ENCODE measurements around the gene NR1D2. TPM values are rescaled to one million over a fixed set of nuclear protein-coding genes. Genes with fewer than 3 reads are reported as not detected.

Gene NR1D2
- total and polyA plus RNA-seq, 2 of the 13 experiments (the other 11 are each of a cell fraction or from before 2014, with no cell fraction given) = 5.3 to 8.1 TPM

DNA sequence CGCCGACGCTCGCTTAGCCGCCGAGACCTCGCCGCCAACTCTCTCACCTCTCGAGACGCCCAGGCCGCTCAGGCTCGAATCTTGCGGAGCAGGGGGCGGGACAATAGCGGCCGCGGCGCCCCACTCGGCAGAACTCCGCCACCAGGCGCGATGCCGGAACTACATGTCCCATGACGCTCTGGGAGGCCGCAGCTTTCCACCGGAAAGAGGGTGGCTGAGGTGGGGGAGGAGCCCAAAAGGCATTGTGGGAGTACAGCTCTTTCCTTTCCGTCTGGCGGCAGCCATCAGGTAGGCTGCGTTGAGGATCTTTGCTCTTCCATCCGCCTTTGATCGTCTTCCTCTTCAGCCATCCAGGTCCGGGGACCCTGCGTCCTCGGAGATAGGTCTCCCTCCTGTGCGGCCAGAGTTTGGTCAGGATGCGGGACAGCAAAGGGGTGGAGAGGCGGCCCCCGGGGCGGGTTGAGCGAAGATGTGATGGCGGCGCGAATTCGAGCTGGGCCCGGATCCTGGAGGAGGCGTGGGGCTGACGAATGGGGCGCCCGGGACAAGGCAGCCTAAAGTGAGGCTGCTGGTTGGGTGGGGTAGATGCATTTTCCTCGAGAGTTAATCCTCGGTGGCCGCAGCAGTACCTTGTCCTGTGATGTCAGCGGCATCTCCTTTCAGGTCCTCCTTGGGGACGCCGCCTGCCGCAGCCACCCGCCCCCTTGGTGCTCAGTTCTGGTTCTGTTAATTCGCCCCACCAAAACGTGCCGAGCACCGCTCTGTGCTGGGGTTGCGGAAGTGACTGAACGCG lies 28.0 kb upstream of the NR1D2 start, which contains the start of the genes NKIRAS1 and RPL15:
TSS of gene NKIRAS1 (minus strand) at position 105 of the 793 bp plus-strand sequence. CDS start 6,086 bp downstream, outside the sequence.
TSS of gene RPL15 (plus strand) at position 247 of the 793 bp plus-strand sequence. CDS start 728 bp downstream, outside the sequence.
- Histone ChIP-seq H3K4me2 (ENCODE audit: low read depth, low read length) (peak within 1 kb of the TSS; percentile 90), H3K27ac (ENCODE audit: extremely low read length, insufficient read depth, low read length) (peak within 1 kb of the TSS; percentile 81), H3K27me3 (ENCODE audit: control insufficient read depth in 1 of 2, insufficient read depth in 2 of 2, low read length in 2 of 2) (no peaks in the 10 kb centered on the region; a peak in 1 of 5 replicates), H3K79me2 (ENCODE audit: insufficient read depth, low read length) (peaks cover 56% of the 10 kb centered on the region), H3K36me3 (replicated peaks in 1 of 2; ENCODE audit: control insufficient read depth in 1 of 2, insufficient read depth in 2 of 2, low read length in 2 of 2) (peaks cover 4 to 9% of the 10 kb centered on the region in 2 experiments; a peak in 4 of 5 replicates), H3K4me3 (replicated peaks in 1 of 3; ENCODE audit: insufficient read depth in 1 of 3, low read depth in 2 of 3, low read length in 3 of 3) (peak within 1 kb of the TSS; percentile 95 to 99 (median 98)), H3K9me3 (ENCODE audit: low read length) (no peaks in the 10 kb centered on the region), H3K4me1 (ENCODE audit: insufficient read depth, low read length) (peaks cover 54% of the 10 kb centered on the region), H4K20me1 (ENCODE audit: insufficient read depth, low read length) (peaks cover 36% of the 10 kb centered on the region), H2AFZ (ENCODE audit: low read length) (no peak within 1 kb of the TSS), H3K9ac (ENCODE audit: insufficient read depth, low read depth, low read length) (peak within 1 kb of the TSS; percentile 95)
- DNase-seq (ENCODE audit: low spot score) (peak; percentile 94), ATAC-seq (peak; percentile 94), FAIRE-seq (peak; percentile 57)
- BruUV-seq (replicated peaks) = TSS peak; percentile 53
- POLR2A ChIA-PET = interaction anchor here (0.6 to 3.8 kb wide), 31 partner anchors 9 to 1866 kb away, joined by 3 to 72 read pairs (median 6); partner anchors contain the start of gene NGLY1
- under 1% methylated on average over 22 of the region's 64 CpGs for WGBS (ENCODE audit: low lambda C conversion rate)
- in situ Hi-C loops (cut with HindIII; ENCODE audit: extremely low pct_ligation_motif_present, low pct_unique_long_range_greater_than_20kb) = no loop called here
- intact Hi-C loops (cut with micrococcal nuclease; ENCODE audit: unreplicated experiment) = loop anchor here (1.0 kb wide), 1 partner anchor 28 kb away; the partner anchor contains the start of gene NR1D2
- CTCF ChIA-PET (ENCODE audit: low intra/inter-chr PET ratio, low total read pairs) = no interaction called here
- TF ChIP-seq NFE2L1 (CRISPR knock-in tag; IDR thresholded peaks at IDR 0.05; ENCODE audit: borderline replicate concordance) (no peak), HMG20A (CRISPR knock-in tag; IDR thresholded peaks at IDR 0.05; ENCODE audit: borderline replicate concordance) (no peak), KDM4B (CRISPR knock-in tag; IDR thresholded peaks at IDR 0.05) (peak; percentile 83; the same call in 1 of the 2 replicates), NCOA2 (CRISPR knock-in tag; IDR thresholded peaks at IDR 0.05) (peak; percentile 74; the same call in 1 of the 2 replicates), ZNF674 (CRISPR knock-in tag; IDR thresholded peaks at IDR 0.05; ENCODE audit: low read depth) (0 out of 2 replicates have a peak, but pooled peaks have one; percentile 93), SMC3 (IDR thresholded peaks at IDR 0.05; ENCODE audit: low read length) (no peak), MXD4 (CRISPR knock-in tag; IDR thresholded peaks at IDR 0.05) (peak; percentile 68), NFIB (CRISPR knock-in tag; IDR thresholded peaks at IDR 0.05; ENCODE audit: borderline replicate concordance) (no peak), PHB2 (IDR thresholded peaks at IDR 0.05; ENCODE audit: partially characterized antibody) (no peak), ZFP62 (CRISPR knock-in tag; IDR thresholded peaks at IDR 0.05) (no peak), SP4 (CRISPR knock-in tag; IDR thresholded peaks at IDR 0.05) (peak; percentile 89), PLRG1 (conservative IDR thresholded peaks at IDR 0.05) (no peak), STAT5B (CRISPR knock-in tag; IDR thresholded peaks at IDR 0.05) (peak; percentile 85; the same call in 1 of the 2 replicates), SNAPC2 (CRISPR knock-in tag; IDR thresholded peaks at IDR 0.05) (no peak), ZNF883 (CRISPR knock-in tag; IDR thresholded peaks at IDR 0.05; ENCODE audit: not compliant biosample characterization) (peak; percentile 65), ZNF33A (CRISPR knock-in tag; IDR thresholded peaks at IDR 0.05; ENCODE audit: borderline replicate concordance) (no peak; the same call in 1 of the 2 replicates), SMAD9 (CRISPR knock-in tag; IDR thresholded peaks at IDR 0.05) (no peak)
- TF ChIP-seq, protein P1, sequence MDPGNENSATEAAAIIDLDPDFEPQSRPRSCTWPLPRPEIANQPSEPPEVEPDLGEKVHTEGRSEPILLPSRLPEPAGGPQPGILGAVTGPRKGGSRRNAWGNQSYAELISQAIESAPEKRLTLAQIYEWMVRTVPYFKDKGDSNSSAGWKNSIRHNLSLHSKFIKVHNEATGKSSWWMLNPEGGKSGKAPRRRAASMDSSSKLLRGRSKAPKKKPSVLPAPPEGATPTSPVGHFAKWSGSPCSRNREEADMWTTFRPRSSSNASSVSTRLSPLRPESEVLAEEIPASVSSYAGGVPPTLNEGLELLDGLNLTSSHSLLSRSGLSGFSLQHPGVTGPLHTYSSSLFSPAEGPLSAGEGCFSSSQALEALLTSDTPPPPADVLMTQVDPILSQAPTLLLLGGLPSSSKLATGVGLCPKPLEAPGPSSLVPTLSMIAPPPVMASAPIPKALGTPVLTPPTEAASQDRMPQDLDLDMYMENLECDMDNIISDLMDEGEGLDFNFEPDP (CRISPR knock-in tag; conservative IDR thresholded peaks at IDR 0.05) = peak; percentile 94; the same call in 1 of the 2 replicates
- TF ChIP-seq, protein P2, sequence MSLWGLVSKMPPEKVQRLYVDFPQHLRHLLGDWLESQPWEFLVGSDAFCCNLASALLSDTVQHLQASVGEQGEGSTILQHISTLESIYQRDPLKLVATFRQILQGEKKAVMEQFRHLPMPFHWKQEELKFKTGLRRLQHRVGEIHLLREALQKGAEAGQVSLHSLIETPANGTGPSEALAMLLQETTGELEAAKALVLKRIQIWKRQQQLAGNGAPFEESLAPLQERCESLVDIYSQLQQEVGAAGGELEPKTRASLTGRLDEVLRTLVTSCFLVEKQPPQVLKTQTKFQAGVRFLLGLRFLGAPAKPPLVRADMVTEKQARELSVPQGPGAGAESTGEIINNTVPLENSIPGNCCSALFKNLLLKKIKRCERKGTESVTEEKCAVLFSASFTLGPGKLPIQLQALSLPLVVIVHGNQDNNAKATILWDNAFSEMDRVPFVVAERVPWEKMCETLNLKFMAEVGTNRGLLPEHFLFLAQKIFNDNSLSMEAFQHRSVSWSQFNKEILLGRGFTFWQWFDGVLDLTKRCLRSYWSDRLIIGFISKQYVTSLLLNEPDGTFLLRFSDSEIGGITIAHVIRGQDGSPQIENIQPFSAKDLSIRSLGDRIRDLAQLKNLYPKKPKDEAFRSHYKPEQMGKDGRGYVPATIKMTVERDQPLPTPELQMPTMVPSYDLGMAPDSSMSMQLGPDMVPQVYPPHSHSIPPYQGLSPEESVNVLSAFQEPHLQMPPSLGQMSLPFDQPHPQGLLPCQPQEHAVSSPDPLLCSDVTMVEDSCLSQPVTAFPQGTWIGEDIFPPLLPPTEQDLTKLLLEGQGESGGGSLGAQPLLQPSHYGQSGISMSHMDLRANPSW (CRISPR knock-in tag; IDR thresholded peaks at IDR 0.05; ENCODE audit: borderline replicate concordance) = peak; percentile 77
- TF ChIP-seq, protein P3, sequence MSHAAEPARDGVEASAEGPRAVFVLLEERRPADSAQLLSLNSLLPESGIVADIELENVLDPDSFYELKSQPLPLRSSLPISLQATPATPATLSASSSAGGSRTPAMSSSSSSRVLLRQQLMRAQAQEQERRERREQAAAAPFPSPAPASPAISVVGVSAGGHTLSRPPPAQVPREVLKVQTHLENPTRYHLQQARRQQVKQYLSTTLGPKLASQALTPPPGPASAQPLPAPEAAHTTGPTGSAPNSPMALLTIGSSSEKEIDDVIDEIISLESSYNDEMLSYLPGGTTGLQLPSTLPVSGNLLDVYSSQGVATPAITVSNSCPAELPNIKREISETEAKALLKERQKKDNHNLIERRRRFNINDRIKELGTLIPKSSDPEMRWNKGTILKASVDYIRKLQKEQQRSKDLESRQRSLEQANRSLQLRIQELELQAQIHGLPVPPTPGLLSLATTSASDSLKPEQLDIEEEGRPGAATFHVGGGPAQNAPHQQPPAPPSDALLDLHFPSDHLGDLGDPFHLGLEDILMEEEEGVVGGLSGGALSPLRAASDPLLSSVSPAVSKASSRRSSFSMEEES (CRISPR knock-in tag; IDR thresholded peaks at IDR 0.05) = peak; percentile 85

Measured in HepG2 (cell line).